GM23338 (cell line): Measurements from ENCODE around the gene CHD9.

Experiments
- CREB1 ChIP-seq: fragments of 250-450 bp; sonication (Bioruptor Pico); IDR thresholded peaks from 2 replicates; pipeline ENCODE4 v1.5.0; 2020; ENCODE audit warnings: low read depth, mild to moderate bottlenecking, moderate library complexity
- CTCF ChIP-seq, 2 experiments: fragments of 200-600 bp in 1 of 2; sonication (generic) in 1 of 2; conservative IDR thresholded peaks; 2 replicates each; pipeline versions ENCODE4 v1.5.1 to v1.6.1; 2016 to 2017; ENCODE audit warnings: antibody characterized with exemption in 2 of 2, low read depth in 2 of 2, mild to moderate bottlenecking in 2 of 2, moderate library complexity in 1 of 2
- ETS1 ChIP-seq: IDR thresholded peaks from 2 replicates; pipeline ENCODE4 v1.6.1; 2016; ENCODE audit warnings: antibody characterized with exemption
- EZH2 ChIP-seq: fragments of 200-600 bp; sonication (generic); IDR thresholded peaks from one replicate; pipeline ENCODE4 v1.8.0; 2017; ENCODE audit warnings: antibody characterized with exemption, mild to moderate bottlenecking, low read depth; ENCODE audit not compliant: unreplicated experiment
- EZH2phosphoT487 ChIP-seq: fragments of 200-600 bp; sonication (generic); IDR thresholded peaks from one replicate; pipeline ENCODE4 v1.8.1; 2018; ENCODE audit warnings: antibody characterized with exemption; ENCODE audit not compliant: unreplicated experiment
- JUNB ChIP-seq: IDR thresholded peaks from one replicate; pipeline ENCODE4 v1.6.1; 2016; ENCODE audit warnings: antibody characterized with exemption; ENCODE audit not compliant: unreplicated experiment
- NANOG ChIP-seq: IDR thresholded peaks from 2 replicates; pipeline ENCODE4 v1.6.1; 2016; ENCODE audit warnings: antibody characterized with exemption, borderline replicate concordance
- POLR2AphosphoS5 ChIP-seq: IDR thresholded peaks from 2 replicates; pipeline ENCODE4 v1.6.1; 2016; ENCODE audit warnings: antibody characterized with exemption, low read depth
- REST ChIP-seq: IDR thresholded peaks from one replicate; pipeline ENCODE4 v1.6.1; 2018; ENCODE audit warnings: antibody characterized with exemption; ENCODE audit not compliant: unreplicated experiment
- STAT1 ChIP-seq: IDR thresholded peaks from one replicate; pipeline ENCODE4 v1.6.1; 2016; ENCODE audit warnings: antibody characterized with exemption; ENCODE audit not compliant: unreplicated experiment
- ZNF114 ChIP-seq: fragments of 250-450 bp; sonication (Bioruptor Pico); IDR thresholded peaks from 2 replicates; pipeline ENCODE4 v1.5.0; 2020; ENCODE audit warnings: mild to moderate bottlenecking, moderate library complexity
- ZNF331 ChIP-seq: fragments of 250-450 bp; sonication (Bioruptor Pico); IDR thresholded peaks from 2 replicates; pipeline ENCODE4 v1.5.0; 2020; ENCODE audit warnings: low read depth, mild to moderate bottlenecking, moderate library complexity
- TF ChIP-seq, protein P1 (sequence below): fragments of 250-450 bp; sonication (Bioruptor Pico); IDR thresholded peaks from 2 replicates; pipeline ENCODE4 v1.5.0; 2020; ENCODE audit warnings: mild to moderate bottlenecking, moderate library complexity

DNA sequence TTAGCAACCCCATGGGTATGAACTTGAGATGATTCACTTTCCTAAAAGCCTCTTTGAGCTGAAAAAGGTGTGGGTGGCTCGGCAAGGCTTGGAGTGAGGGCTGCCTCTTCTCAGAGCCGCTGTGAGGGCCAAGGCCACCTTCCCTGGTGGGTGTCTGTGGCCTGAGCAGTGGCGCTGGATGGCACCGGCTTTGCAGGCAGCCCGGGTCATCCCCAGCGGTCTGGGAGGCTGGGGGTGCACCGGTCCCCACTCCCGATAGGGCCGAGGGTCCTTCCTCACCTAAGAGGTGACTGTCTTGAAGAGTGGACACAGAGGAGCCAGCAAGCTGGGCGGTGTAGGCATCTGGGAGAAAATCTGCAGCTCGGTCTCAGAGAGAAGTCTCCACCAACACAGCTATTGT lies 300.3 kb downstream of the CHD9 start:
- TF ChIP-seq EZH2 (no peak), POLR2AphosphoS5 (no peak), CTCF (conservative IDR thresholded peaks at IDR 0.05; ENCODE audit: low read depth in 2 of 2) (no peak), CREB1 (CRISPR knock-in tag) (no peak), ZNF331 (CRISPR knock-in tag) (no peak), JUNB (no peak), REST (no peak), EZH2phosphoT487 (no peak), ETS1 (no peak), ZNF114 (CRISPR knock-in tag) (no peak), STAT1 (no peak), NANOG (no peak)
- TF ChIP-seq, protein P1, sequence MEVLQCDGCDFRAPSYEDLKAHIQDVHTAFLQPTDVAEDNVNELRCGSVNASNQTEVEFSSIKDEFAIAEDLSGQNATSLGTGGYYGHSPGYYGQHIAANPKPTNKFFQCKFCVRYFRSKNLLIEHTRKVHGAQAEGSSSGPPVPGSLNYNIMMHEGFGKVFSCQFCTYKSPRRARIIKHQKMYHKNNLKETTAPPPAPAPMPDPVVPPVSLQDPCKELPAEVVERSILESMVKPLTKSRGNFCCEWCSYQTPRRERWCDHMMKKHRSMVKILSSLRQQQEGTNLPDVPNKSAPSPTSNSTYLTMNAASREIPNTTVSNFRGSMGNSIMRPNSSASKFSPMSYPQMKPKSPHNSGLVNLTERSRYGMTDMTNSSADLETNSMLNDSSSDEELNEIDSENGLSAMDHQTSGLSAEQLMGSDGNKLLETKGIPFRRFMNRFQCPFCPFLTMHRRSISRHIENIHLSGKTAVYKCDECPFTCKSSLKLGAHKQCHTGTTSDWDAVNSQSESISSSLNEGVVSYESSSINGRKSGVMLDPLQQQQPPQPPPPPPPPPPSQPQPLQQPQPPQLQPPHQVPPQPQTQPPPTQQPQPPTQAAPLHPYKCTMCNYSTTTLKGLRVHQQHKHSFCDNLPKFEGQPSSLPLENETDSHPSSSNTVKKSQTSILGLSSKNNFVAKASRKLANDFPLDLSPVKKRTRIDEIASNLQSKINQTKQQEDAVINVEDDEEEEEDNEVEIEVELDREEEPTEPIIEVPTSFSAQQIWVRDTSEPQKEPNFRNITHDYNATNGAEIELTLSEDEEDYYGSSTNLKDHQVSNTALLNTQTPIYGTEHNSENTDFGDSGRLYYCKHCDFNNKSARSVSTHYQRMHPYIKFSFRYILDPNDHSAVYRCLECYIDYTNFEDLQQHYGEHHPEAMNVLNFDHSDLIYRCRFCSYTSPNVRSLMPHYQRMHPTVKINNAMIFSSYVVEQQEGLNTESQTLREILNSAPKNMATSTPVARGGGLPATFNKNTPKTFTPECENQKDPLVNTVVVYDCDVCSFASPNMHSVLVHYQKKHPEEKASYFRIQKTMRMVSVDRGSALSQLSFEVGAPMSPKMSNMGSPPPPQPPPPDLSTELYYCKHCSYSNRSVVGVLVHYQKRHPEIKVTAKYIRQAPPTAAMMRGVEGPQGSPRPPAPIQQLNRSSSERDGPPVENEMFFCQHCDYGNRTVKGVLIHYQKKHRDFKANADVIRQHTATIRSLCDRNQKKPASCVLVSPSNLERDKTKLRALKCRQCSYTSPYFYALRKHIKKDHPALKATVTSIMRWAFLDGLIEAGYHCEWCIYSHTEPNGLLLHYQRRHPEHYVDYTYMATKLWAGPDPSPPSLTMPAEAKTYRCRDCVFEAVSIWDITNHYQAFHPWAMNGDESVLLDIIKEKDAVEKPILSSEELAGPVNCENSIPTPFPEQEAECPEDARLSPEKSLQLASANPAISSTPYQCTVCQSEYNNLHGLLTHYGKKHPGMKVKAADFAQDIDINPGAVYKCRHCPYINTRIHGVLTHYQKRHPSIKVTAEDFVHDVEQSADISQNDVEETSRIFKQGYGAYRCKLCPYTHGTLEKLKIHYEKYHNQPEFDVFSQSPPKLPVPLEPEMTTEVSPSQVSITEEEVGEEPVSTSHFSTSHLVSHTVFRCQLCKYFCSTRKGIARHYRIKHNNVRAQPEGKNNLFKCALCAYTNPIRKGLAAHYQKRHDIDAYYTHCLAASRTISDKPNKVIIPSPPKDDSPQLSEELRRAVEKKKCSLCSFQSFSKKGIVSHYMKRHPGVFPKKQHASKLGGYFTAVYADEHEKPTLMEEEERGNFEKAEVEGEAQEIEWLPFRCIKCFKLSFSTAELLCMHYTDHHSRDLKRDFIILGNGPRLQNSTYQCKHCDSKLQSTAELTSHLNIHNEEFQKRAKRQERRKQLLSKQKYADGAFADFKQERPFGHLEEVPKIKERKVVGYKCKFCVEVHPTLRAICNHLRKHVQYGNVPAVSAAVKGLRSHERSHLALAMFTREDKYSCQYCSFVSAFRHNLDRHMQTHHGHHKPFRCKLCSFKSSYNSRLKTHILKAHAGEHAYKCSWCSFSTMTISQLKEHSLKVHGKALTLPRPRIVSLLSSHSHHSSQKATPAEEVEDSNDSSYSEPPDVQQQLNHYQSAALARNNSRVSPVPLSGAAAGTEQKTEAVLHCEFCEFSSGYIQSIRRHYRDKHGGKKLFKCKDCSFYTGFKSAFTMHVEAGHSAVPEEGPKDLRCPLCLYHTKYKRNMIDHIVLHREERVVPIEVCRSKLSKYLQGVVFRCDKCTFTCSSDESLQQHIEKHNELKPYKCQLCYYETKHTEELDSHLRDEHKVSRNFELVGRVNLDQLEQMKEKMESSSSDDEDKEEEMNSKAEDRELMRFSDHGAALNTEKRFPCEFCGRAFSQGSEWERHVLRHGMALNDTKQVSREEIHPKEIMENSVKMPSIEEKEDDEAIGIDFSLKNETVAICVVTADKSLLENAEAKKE (CRISPR knock-in tag), result no peak
